Measurements from ENCODE around the gene ZNF483.
"Not testable (repeated sequence)": the region's sequence is repeated elsewhere in the genome, so short reads cannot be mapped to it uniquely, and the experiment has no call there.

The ZNF483 gene

DNA sequence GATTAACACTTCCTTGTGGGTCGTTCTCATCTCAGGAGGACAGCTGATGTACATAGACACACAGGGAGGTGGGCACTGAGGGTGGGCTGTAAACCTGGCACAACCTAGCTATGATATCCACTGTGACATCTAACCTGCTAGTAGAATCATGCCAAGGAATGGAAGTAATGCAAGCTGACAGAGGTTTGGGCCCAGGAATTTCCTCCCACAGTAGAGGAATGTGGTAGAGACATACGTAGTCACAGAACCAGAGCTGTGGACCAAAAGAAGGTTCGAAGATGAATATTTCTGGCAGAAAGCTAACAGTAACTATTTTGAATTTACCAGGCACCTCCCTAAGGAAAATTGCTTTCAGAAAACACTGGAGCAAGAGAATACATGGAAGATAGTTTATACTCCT, 90.9 kb downstream of the ZNF483 start:
- DNase-seq: no peak

- not testable (repeated sequence) for DNase-seq
These were observed 92.4 kb downstream of the ZNF483 start for GRCh38 chr9:111617349-111617748.

GRCh38 chr9:111621895-111622480, 97.0 kb downstream of the ZNF483 start:
- peak; percentile 42 for DNase-seq

DNA sequence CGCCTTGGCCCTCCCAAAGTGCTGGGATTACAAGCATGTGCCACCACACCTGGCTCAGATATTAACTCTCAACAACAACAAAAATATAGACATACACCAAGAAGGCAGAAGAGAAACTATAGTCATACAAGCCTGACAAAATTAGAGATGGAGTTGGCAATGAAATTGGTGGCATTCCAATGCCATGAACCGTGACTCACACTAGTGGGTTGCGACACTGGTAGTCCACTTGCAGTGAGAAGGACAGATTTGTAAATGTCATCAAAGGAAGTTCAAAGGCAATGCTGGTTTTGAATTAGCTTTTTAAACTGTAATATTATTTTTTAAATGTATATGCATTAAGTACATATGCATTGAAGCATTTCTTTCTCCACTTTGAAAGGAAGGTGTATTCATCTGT, 97.6 kb downstream of the ZNF483 start:
- DNase-seq: no peak

Measured in activated CD4-positive, alpha-beta T cell treated with anti-CD3 and anti-CD28 coated beads, Interleukin-10, Interleukin-2, amounts not matched to agents 100 ng/mL and 50 ng/mL, durations not matched to agents 16 hours and 8 hours (primary cell).